Activated T-cell treated with anti-CD3 and anti-CD28 coated beads, Interleukin-2, amount 50 U/mL, for 48 hours (primary cell): ENCODE results near the gene EPO.
"Not testable (repeated sequence)": the region's sequence is repeated elsewhere in the genome, so short reads cannot be mapped to it uniquely, and the experiment has no call there.

ENCODE experiments used
- DNase-seq, 2 experiments: peaks; one replicate each; pipeline ENCODE4 v3.0.0-alpha.2; 2020

Gene EPO

GRCh38 chr7:100683659-100684533 is 36.4 kb upstream of the EPO start:
- no peak for DNase-seq

GRCh38 chr7:100684534-100685042 is 35.7 kb upstream of the EPO start:
- DNase-seq: no peak

- DNase-seq: no peak
Measured at GRCh38 chr7:100685049-100685605, 35.1 kb upstream of the EPO start.

DNA sequence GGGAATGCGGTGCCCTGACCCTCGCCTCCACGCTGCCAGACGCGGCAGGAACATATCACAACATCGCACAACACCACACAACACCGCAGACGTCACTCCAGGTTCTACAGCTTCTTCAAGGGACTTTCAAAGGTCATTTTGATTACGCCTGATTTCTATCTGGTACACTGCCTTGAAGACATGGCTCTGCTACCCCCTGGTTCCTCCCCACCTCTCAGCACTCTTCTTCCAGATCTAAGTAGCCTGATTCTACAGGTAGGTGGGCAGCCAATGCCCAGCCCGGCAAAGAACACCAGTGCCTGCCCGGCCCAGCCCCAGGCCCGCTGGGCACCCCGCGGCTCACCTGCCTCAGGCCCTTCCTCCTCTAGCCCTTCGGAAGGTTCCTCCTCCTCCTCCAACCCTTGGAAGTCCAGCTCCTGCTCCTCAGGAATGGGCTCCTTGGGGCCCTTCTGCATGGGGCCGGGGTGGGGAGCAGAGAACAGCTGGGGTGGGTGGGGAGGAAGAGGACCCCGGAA is 34.6 kb upstream of the EPO start:
- DNase-seq: no peak

DNA sequence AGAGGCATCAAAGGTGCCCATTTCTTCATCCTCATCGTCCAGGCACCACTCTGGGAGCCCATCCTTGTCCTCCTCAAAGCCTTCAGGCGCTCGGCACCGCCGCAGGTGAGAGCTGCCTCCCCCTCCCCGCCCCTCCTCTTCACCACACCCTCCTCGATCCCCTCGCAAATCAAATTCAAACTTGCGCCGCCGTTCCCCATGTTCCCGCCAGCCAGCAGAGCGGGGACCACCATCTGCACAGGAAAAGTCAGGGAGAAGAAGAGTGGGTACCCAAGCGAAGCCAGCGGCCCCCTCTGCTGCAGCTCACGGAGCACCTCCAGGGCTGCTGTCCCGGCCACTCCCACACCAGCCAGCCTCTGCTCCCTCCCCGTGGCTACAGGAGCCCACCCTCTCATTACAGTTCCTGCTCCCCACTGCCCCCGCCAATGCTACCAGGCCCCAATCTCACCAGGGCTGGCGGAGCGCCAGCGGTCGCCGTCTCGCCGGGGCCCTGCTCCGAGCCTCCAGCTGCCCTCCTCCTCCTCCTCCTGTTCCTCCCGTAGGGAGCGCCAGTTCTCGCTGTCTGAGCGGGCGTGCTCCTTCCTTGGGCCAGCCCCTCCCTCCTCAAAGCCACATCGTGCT is 34.0 kb upstream of the EPO start:
- no peak for DNase-seq

DNA sequence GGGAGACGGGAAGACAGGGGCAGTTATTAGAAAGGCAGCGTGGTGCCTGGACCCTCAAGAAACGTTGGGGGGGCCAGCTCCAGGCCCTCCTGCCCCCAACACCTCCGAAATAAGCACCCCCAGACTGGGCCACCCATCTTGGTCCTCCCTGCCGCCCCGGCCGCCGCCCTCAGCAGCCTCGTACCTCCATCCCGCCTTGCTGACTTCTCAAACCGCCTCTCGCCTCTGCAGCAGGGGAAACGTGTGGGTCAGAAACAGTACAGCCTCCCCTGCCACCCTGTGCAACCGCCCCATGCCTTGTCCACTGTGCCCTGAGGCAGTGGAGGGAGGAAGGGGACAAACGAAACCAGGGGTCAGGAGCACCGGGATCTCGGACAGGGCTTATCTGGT is 33.5 kb upstream of the EPO start:
- no peak for DNase-seq

- DNase-seq: no peak
Measured at GRCh38 chr7:100687261-100687660, 33.0 kb upstream of the EPO start.

GRCh38 chr7:100687751-100688300 is 32.4 kb upstream of the EPO start:
- no peak for DNase-seq

DNA sequence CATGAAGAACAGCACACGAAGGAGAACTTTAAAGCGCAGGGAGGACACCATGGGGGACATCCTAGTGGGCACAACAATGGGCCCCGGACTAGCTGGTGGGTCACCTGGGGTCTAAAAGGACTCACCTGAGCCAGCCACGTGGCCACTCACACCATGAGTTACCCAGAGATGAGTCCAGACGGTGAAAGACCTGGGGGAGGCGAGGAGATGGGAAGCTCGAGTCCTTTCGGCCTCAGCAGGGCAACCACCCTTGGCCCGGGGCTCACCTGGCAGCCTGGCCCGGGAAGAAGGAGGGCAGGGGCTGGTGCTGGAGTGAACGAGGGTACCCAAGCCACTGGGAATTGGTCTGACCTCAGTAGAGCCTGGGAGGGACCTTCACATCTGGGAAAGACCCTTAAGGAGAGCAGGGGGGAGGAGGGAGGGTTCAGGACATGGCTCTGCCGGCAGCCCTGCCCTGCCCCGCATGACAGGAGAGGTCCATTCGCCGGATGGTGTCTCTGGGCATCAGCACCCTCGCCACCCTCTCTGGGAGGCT is 31.9 kb upstream of the EPO start:
- DNase-seq: no peak

DNA sequence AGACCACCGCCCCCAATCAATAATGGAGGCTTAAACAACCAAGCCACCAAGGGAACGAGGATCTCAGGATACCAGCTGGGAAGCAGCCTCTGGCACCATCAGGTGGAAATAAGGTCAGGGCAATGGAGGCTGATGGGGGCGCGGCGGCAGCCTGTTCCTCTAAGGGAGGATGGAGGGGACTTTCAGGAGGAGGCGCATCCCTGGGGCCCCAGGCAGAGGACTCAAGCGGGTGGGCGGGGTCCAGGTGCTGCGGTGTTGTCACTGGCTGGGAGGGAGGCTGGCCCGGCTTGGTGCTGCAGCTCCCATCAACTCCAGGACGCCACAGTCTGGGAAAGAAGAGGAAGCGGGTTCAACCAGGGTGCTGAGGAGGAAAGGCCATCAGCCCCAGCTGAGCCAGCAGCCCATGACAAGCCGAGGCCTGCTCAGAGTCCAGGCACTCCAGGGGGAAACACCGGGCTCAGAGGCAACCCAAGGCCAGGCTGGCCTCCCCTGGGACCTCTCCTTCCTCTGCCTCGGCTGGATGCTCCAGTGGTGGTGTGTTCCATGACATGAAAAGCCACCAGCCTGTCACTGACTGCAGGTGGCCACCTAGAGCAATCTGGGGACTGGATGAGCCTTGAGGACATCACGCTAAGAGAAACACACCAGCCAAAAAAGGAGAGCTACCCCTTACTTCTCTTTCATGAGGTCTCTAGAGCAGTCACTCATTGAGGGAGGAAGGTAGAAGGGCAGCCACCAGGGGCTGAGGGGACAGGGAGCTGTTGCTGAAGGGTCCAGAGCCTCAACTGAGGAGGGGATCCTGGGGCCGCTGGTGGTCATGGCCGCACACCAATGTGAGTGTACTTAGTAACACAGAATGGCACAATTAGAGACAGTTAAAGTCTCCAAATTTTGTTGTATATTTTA is 30.8 kb upstream of the EPO start:
- no peak for DNase-seq

- DNase-seq: peak; percentile 90
Measured at GRCh38 chr7:100691676-100692577, 28.3 kb upstream of the EPO start.

- peak in 1 of 2 experiments; percentile 29 for DNase-seq
Measured at GRCh38 chr7:100692578-100692961, 27.7 kb upstream of the EPO start.

- DNase-seq: peak in 1 of 2 experiments; percentile 47
Measured at GRCh38 chr7:100693312-100694097, 26.8 kb upstream of the EPO start.

DNA sequence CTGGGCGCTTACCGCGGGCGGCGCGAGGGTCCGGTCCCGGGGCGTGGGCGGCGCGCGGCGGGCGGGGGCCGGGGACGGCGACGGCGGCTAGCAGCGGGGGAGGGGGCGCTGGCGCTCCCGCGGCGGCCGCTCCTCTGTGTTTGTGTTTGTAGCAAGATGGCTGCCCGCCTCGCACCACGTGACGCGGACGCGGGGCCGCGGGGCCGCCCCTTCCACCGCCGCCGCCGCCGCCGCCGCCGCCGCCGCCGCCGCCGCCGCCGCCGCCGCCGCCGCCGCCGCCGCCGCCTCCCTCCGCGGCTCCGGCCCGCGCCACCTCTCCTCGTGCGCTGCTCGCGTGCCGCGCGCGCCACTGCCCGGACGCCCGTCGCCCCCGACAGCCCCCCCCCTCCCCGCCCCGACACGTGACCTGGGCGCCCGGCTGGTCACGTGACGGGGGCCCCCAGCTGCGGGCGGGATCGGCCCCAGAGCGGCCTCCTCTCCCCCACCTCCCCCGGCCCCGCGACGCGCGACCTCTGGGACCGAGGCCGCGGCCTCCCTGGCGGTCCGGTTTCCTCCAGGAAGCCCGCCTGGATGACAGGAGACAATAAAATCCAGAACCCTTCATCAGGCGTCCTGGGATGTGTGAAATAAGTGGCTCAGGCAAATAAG is 26.0 kb upstream of the EPO start, which contains the start of gene GIGYF1:
Gene GIGYF1, minus strand, starts transcription at position 153 of the 648 bp plus-strand sequence. CDS start 6,012 bp downstream, outside the sequence.
- DNase-seq: peak; percentile 74 to 80

DNA sequence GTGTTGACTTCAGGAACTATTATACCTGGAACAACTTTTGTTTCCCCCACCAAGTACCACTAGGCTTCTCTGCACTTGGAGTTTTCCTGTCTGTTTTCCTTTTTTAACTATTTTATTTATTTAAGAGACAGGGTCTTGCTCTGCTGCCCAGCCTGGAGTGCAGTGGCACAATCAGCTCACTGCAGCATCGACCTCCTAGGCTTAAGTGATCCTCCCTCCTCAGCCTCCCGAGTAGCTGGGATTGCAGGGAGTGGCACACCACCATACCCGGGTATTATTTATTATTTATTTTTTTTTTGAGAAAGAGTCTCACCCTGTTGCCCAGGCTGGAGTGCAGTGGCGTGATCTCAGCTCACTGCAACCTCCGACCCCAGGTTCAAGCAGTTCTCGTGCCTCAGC is 24.1 kb upstream of the EPO start:
- DNase-seq: no peak

- DNase-seq: no peak
Measured at GRCh38 chr7:100699018-100699417, 21.2 kb upstream of the EPO start.

- DNase-seq: not testable (repeated sequence)
Measured at GRCh38 chr7:100701089-100701488, 19.2 kb upstream of the EPO start.

- DNase-seq: peak; percentile 91 to 92
Measured at GRCh38 chr7:100705320-100705752, 14.9 kb upstream of the EPO start.
